Measurements from ENCODE around the gene OR52K1.

GRCh38 chr11:4508886-4509285, 26.4 kb downstream of the OR52K1 start:
- no peak for TF ChIP-seq POLR2AphosphoS5 (IDR thresholded peaks at IDR 0.05)
- no peak for TF ChIP-seq CTCF (IDR thresholded peaks at IDR 0.05)
- TF ChIP-seq POLR2A (IDR thresholded peaks at IDR 0.05) = no peak
